T-helper 2 cell (primary cell): ENCODE data around the gene APLN.

Experiments
- DNase-seq, 5 experiments: peaks; one replicate each; pipeline versions ENCODE4 v3.0.0 to v3.0.0-alpha.2; 2012 to 2022
- total RNA-seq, 2 donors: gene quantifications; one replicate each; lab custom pipeline; 2026; lab: John Stamatoyannopoulos, UW

Gene APLN
- total RNA-seq = 0 reads per million in 2 donors

- DNase-seq = peak in 1 of 5 experiments; percentile 18
Measured at GRCh38 chrX:129654652-129655546, at the start of gene APLN. TSS of gene APLN (minus strand) at chrX:129654956. CDS start at chrX:129654630, 326 bp downstream.

DNA sequence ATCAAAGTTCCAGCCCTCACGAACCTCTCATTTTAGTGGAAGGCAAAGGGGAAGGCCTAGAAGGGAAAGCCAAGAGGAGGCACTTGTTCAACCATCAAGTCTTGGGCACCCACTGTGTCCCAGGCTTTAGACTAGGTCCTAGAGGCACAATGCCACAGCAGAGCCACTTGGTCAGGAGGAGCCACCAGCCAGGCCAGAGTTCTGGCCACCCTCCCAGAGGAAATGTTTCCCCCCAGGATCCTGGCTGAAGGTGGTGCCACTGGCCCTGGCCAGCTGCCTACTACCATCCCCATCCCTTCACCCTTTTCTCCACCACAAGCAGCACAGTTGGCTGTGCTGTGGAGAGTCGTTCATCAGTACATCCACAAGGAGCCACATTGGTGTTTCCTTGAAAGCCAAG, 49.7 kb upstream of the APLN start:
- no peak for DNase-seq

- no peak for DNase-seq
Measured at GRCh38 chrX:129701624-129702069, 46.9 kb upstream of the APLN start.

DNA sequence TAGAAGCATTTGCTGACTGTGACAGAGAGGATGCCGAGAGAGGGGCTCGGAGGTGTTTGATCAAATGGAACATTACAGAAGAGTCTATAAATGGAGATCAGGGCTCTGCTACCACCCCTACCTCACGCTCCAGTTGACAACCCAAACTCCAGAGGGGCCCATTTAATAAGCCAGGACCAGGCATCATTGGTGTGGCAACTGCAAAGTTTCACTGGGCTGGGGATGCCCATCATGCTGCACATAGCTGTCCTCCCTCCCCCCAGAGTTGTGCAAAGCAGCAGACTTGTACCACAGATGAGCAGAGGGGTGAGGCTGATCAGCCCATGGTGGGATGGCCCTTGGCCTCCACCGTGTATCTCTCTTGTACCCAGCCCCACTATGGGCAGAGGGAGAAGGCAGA, 45.8 kb upstream of the APLN start:
- no peak for DNase-seq

DNA sequence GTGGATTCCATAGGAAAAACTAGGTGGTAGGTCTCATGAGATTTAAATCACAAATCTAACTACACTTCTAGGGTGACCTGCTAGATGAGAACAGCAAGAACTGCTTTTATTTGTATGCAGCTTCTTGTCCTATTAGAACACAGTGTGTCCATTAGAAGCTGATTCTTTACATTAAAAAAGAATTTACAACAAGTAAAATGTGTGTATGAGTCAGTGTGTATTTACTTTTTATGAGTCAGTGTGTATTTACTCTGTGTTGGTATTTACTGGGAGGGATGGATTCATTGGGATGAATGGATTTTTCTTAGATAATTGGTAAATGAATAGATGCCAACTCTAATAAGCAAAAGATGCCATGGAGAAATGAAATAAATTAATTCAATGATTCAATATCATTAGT, 43.4 kb upstream of the APLN start:
- no peak for DNase-seq

DNA sequence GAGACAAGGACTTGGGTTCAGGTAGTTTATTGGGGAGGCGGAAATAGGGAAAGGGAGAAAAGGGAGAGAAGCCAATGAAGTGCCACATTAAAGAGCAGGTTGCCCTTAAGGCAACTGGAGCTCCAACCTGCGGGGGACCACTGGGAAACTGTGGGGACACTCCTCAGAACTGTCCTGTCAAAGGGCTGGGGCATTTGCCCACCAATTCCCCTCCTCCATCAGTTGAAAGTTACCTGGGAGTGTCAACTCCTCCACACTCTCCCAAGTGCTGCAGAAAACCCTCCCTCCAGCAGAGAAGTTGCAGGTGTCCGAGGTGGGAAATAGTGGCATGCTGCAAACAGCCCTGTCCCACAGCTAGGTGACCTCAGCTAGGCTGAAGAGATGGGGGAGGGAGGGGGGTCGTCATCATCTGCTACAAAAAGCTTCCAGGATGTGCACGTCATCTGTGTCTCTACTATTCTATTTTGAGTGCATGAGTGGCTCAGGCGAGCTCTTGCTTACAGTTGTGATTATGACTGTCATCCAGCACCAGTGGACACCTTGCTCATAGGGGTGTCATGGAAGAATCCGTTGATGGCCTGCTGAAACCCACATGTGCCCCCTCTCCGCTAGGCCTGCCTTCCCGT, 42.6 kb upstream of the APLN start:
- DNase-seq = no peak

DNA sequence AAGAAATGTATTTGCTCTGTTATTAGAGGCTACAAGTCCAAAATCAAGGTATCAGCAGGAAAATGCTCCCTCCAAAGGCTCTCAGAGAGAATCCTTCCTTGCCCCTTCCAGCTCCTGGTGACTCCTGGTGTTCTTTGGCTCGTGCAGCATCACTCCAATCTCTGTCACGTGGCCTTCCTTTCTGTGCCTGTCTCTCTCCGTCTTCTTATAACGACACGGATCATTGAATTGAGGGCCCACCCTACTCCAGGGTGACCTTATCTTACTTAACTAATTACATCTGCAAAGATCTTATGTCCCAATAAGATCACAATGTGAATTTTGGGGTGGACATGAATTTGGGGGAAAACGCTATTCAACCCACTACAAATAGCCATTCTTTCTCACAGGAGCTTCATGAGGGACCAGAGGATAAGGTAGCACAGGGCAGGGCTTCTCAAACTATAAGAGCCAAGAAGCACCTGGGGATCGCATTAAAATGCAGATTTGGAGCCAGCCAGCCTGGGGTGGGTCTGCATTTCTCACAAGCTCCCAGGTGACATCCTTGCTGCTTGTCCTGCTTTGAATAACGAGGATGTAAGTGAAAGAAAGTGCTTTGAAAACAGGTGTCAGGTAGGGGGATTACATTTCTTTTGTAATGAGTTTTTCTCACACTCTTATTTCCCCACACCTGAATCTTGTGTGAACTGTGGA, 41.9 kb upstream of the APLN start:
- no peak for DNase-seq

DNA sequence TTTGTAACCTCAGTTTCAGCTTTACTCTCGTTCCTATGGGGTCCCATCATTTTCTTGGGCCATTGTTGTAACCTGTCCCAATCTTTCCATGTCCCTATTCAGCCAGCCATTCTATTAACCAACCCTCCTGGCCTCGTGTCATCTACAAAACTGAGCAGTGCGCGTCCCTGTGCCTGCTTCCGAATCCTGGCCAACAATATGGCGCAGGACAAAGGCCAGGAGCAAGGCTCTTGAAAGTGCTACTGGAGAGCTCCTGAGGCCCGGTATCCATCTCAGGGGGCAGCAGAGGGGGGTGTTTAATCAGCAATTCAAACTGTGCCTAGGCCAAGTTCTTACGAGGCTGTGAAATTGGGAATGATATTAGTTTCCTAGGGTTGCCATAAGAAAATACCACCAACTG, 41.2 kb upstream of the APLN start:
- no peak for DNase-seq

DNA sequence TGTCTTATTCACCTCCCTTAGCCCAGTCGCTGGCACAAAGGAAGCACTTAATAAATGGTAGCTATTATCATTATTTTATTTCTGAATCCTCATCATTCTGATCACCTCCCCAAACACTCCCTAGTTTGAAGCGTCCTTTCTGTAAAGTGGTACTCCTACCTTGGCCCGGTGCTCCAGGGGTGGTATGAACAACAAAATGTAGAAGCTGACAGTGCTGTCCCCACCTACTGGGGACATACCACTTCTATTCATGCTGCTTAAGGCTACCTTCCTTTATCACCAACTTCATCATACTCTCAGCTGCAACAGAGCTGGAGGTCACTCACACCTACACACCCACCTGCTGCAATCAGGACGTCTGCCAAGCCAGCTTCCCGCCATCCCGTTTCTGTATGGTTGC, 40.8 kb upstream of the APLN start:
- DNase-seq = no peak

DNA sequence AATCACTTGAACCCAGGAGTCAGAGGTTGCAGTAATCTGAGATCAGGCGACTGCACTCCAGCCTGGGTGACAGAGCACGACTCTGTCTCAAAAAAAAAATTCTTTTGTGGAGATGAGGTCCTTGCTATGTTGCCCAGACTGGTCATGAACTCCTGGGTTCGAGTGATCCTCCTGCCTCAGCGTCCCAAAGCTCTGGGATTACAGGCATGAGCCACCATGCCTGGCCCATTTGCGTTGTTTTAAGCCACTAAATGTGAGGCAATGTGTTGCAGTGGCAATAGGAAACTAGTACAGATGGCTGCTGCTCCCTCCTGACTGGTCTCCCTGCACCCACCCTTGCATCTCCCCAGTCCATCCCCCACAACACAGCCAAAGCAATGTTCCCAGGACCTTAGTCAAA, 40.0 kb upstream of the APLN start:
- no peak for DNase-seq

GRCh38 chrX:129693354-129693753, 38.6 kb upstream of the APLN start:
- DNase-seq = no peak

- DNase-seq = no peak
Measured at GRCh38 chrX:129690435-129690834, 35.7 kb upstream of the APLN start.

DNA sequence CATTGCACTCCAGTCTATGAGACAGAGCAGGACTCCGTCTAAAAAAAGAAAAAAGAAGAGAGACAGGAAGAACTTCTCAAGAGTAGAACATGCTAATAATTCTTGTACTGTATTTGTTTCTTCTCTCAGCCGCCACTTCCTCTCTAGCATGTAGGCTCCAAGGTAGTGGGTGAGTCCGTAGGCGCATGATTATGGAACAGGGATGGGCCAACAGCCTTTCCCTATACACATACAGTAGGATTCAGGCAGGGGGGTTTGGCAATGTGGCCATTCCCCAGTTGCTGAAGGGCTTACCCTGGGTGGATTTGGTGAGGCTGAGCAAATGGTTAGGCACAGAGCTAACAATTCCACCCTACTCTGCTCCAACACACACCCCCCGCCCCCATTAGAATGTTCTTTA, 35.0 kb upstream of the APLN start:
- no peak for DNase-seq

DNA sequence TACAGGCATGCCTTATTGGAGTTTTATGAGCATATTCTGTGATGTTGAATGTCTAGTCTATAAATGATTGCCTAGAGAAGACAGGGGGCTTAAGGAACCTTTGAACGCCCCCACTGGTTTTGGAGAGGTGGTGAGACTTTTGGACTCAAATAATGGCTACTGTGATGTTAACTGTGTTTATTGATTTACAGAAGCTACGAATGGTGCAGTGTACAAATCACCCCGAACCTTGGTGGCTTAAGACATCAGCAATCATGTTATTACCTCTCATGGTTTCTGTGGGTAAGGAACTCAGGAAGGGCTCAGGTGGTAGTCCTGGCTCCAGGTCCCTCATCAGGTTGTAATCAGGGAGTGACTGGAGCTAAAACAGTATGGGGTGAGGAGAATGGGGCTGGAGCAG, 33.3 kb upstream of the APLN start:
- no peak for DNase-seq

DNA sequence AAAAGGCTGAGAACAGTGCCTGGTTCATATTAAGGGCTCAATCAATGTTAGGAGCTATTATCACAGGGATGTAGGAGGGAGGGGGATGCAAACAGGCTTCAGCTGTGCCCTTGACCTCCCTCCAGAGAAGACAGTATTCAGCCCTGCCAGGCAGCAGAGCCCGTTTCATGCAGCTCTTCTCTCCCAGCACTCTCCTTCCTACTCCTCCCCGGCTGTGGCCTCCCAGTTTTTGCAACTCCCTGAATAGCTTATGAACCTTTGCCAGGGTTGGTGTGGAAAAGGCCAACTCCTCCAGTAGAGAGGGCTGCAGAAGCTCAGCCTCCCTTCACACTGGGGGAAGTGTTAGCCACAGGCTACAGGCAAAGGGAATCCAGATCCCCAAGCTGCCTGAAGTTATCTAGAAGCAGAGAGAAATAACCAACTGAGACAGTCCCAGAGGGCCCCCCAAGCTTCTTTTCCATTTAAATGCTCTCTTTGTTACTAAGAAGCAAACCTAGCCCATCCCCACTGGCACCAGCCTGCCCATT, 31.7 kb upstream of the APLN start:
- no peak for DNase-seq

DNA sequence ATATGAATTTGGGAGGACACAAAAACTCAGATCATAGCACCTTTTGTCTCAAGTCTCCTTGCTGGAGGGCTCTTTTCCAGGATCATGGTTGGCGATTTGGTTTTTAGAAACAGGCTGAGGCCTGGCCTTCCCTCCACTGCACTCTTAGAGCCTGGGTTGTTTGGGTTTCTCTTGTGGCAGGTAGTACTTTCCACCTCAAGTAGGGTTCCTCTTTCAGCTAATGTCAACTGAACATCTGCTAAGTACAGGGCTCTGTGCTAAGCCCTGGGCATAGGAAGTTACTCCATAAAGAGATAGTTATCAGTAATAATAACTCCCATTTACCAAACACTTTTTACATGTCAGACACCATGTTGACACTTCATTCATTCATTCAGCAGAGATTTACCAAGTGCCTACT, 28.2 kb upstream of the APLN start:
- no peak for DNase-seq

DNA sequence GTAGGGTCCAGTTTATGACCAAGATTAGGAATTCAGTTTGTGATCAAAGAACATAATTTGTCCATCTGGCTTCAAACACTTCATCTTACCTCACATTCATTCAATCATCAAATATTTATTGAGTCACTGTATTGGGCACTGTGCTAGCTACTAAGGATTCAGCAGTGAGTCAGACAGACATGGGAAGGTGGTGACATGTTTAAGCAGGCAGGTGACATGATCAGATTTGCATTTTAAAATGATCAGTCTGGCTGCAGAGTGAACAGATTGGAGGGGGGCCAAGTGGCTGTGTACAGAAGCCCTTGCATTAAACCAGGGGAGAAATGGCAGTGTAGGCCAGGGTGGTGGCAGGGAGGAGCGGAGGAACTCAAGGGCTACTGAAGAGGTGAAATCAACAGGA, 25.1 kb upstream of the APLN start:
- DNase-seq = no peak

DNA sequence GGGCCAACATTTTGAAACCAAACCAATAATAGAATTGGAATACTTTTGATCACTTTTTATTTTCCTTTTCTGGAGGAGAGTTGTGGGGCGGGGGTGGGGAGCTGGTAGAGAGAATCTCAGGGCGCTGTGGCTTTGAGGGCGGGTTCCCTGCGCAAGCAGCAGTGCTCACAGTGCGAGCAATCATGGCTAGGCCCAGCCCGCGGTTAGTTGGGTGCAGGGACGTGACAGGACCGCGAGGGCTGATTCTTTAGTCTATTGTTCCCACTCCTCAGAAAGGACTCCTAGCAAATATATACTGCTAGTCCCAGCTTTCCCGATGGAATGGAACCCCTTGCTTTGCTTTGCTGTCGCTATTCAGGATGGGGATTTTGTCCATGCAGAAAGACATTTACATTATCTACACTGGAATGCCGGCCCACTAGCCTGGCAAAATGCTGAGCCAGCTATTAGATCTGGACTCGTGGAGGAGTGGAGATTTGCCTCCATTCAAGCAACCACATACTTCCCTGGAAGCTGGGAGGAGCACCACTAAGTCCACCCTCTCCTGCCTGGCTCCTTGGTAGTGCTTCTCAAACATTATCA, 23.9 kb upstream of the APLN start:
- peak in 3 of 5 experiments; percentile 23 to 73 (median 33) for DNase-seq

GRCh38 chrX:129667412-129667811, 12.7 kb upstream of the APLN start:
- no peak for DNase-seq

DNA sequence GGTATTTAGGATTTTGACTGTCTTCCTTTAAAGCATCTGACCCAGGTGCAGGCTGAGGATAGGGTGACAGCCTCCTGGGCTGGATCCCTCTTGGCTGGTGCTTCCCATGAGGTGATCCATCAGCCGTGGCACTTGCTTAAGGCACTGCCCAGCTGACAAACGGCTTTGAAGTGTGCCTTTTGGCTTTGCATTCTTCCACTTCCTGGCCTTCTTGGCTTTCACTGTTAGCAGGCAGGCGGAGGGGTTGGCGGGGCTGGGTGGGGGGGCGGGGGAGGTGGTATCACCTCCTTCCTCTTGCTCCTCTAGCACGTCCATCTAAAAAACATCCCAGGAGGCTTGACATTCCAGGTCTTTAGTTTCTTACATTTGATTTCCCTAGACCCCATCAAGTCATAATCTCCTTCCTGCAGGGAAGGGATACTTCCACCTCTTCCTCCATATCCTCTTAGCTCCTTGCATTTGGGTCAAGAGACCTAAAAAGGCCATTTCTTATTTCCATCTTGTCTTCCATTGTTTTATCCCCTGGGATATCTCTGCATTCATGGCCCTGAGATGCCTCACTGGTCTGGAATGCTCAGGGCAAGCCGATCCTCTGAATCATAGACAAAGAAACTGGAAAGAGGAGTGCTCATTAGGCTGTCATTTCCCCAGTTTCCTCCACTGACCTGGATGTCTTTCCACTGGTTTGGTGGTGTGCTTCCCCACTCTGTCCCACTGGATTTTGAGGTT, 11.3 kb upstream of the APLN start:
- no peak for DNase-seq

GRCh38 chrX:129663171-129663570, 8.4 kb upstream of the APLN start:
- no peak for DNase-seq

- DNase-seq = no peak
Measured at GRCh38 chrX:129661369-129661768, 6.6 kb upstream of the APLN start.
